GM21576 (cell line): ENCODE data around the gene FHL1.

Experiments used
- ATAC-seq: cut with Tn5 transposase; IDR thresholded peaks from one replicate; pipeline ENCODE4 v1.9.1; 2021; ENCODE audit warnings: mild to moderate bottlenecking, moderate library complexity; ENCODE audit not compliant: unreplicated experiment

FHL1 gene

DNA sequence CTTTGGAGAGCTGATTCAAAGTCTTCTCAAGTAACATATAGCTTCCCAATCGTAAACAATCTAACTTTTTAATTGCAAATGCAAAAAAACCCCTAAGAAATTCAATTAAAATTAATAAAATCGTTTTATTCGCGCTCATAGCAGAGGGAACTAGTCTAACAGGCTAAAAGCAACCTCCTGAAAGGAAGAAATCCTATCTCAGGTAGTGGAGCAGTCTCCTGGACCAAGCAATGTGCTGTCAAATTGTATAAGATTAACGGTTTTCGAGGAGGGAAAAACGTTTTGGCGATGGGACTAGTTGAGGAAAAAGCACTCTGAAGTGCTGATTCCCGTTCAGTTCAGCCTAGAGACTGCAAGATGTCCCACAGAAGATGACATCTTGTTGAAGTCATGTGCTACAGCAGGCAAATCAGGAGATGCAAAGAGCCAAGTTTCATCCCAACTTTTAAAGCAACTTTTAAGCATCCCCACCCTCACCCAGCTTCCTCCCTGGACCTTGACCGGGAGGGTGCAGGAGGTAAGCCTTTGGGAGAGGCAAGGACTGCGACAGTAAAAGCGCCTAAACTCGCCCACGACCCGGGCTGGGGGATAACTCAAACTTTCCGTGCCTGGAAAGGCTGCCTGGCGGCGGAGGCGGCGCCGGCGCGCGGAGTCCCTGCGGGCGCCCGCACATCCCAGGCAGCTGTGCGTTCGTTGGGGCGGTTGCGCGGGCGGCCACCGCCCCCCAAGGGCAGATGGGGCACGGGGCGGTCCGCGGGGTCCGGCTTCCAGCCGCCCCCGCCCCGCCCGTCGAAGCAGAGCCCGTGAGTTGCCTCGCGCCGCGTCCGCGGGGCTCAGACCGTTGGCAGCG is 103.1 kb downstream of the FHL1 start:
- peak; percentile 29 for ATAC-seq

DNA sequence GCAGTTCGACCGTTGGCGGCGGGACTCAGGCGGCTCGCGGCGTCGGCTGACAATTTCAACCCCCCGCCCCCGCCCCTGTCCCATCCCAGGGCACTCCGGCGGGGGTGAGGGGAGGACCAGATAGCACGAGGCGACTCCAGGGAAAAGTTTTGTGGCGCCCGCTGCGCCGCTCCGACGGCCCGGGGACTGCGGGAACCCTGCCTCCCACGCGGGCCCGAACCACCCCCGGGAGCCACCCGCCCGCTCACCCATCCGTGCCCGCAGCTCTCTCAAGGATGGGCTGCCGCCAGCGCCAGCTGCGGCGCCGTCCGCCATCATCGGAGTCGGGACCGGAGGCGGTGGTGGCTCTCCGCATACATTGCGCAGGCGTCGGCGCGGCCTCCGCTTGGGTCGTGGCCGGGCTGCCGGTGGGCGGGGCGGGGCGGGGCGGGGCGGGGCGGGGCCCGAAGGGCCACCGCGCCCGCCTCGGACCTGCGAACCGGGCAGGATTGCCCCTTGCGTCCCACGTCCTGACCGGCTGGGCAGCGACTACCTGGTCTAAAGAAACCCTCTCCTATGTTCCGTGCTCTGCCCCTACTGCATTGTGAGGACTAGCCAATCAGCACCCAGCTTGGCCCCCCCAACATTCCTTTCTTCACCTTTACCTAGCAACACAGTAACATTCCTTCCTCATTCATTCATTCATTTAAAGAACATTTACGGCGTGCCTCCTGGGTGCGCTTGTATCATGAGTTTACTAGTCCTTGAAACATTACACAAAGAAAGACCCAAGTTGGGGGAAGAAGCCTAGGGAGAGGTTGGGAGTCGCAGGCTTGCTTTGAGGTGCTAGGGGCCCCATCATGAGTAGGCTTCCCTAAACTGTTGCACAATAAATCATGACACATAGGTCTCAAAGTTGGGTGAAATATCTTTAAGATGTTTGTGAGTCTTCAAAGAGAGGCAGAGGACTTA is 104.0 kb downstream of the FHL1 start, which contains the start of gene MAP7D3:
TSS of gene MAP7D3 (minus strand) at position 360 of the 951 bp plus-strand sequence. CDS start at position 318, 42 bp downstream.
- ATAC-seq: peak; percentile 76

DNA sequence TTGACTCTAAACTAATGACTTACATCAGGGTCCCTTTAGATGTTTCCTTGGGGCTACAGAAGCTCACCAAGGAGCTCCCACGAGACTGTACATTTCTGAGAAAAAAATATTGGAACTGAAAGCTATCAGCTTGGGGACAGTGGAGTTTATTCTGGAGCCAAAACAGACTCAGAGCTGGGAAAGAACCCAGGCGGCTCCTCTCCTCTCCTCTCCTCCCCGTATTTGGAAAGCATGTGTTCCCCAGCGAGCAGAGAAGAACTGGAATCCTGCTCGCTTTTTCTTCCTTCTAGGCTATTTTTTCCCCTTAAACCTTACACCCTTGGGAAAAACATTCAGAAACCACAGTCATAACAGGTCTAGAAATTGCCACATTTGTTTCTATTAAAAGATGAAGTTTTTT is 108.2 kb downstream of the FHL1 start:
- ATAC-seq: no peak

GRCh38 chrX:136256026-136256425 is 108.7 kb downstream of the FHL1 start:
- ATAC-seq: no peak

DNA sequence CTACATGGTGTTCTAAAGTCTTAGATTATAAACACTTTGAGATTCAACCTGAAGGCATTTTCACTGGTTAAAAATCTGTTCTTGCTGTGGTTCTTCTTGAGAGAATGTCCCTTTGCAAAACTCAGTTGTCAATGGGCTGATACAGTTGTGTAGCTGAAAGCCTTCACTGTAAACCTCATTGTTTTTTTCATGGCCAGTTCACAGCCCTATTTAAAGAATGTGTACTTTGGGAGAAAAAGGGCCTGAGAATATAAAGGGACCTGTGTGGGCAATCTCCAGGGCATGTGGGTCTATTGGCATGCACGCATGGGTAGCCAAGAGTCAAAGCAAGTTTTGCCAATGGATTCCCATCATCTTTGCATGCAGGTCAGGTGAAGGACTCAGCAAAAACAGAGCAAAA is 111.6 kb downstream of the FHL1 start:
- no peak for ATAC-seq

DNA sequence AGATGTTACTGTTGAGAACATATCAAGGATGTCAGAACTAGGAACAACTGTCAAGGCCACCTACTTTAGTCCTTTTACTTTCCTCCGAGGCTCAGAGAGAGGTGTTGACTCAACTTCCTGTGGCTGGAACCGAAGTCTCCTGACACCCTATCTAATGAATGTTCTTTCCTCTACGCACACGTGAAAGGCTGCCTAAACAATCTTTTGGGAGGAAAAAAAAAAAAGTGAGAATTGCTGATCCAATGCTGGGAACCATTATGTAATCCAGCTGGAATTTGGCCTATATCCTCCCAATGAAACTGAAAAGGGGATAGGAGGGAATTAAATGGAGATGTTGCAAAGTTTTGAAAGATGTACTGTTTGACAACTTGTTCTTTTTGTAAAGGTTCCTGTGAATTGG is 112.2 kb downstream of the FHL1 start:
- no peak for ATAC-seq

DNA sequence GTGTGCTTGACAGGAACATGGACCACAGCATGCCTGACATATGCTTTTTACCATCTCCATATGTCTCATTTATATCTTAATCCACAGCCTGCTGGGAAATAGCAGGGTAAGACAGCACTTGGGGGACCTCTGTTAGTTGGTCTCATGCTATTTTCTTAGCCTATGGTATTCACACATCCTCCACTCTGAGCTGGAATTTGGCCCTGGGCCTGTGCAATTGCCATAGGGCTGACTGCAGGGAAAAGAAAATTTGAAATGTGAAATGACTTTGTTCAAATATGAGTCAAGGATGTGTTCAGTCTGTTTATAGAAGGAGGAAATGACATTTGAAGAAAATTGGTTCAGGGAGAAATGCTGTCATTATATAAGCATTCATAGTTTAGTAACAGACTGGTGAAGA is 113.4 kb downstream of the FHL1 start:
- ATAC-seq: no peak
